ENCODE results near the gene ANLN. TPM values are rescaled to one million over a fixed set of nuclear protein-coding genes. Genes with fewer than 3 reads are reported as not detected.

Gene ANLN
- total RNA-seq, 1 experiment from 2014 or later: 78.9 TPM

DNA sequence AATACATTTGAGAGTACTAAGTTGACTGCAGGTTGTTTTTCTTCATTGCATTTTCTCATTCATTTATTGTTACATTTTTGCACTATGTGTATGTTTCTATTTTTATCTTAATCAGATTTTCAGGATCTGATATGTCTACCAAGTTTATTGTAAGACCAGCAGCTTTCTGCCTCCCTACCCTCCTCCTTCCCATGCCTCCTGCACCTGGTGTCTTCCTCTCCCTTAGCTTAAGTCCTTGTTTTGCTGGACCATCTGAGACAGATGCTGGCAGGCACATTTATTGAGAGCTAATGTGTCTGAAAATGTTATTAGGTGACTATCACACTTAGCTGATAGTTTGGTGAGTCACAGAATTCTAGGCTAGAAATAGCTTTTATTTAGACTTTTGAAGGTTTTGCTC, 79.6 kb downstream of the ANLN start:
- Histone ChIP-seq H3K18ac (ENCODE audit: insufficient read length, low read depth, low read length) (no peak overlapping the region), H4K20me1 (ENCODE audit: control insufficient read depth, insufficient read depth, insufficient read length) (no peaks in the 10 kb centered on the region), H3K27ac (ENCODE audit: insufficient read length, low read depth, low read length) (no peak overlapping the region), H2BK5ac (ENCODE audit: insufficient read length, low read length) (no peak overlapping the region), H3K23ac (ENCODE audit: insufficient read length, low read depth, low read length) (no peak overlapping the region), H3K56ac (ENCODE audit: insufficient read length, low read depth, low read length) (no peak overlapping the region), H2BK120ac (ENCODE audit: low read depth, low read length, poor library complexity, severe bottlenecking) (no peak overlapping the region), H3K9me3 (ENCODE audit: control insufficient read depth, low read depth, low read length) (no peaks in the 10 kb centered on the region), H3K79me1 (ENCODE audit: insufficient read depth, low read depth, low read length, poor library complexity, severe bottlenecking) (no peaks in the 10 kb centered on the region), H3K14ac (ENCODE audit: insufficient read depth, low read length) (no peak overlapping the region), H2AFZ (ENCODE audit: low read length) (no peak overlapping the region), H3K4me2 (ENCODE audit: insufficient read depth, insufficient read length, low read length) (no peak overlapping the region), H3K4me1 (ENCODE audit: insufficient read depth, low read length) (no peaks in the 10 kb centered on the region), H3T11ph (ENCODE audit: low read length) (no peak overlapping the region), H2BK12ac (ENCODE audit: insufficient read length, low read depth, low read length) (no peak overlapping the region), H4K5ac (ENCODE audit: insufficient read length, low read depth, low read length) (no peak overlapping the region), H2BK20ac (ENCODE audit: low read depth, low read length, poor library complexity, severe bottlenecking) (no peak overlapping the region), H3K79me2 (ENCODE audit: insufficient read depth, low read length) (no peaks in the 10 kb centered on the region), H2BK15ac (ENCODE audit: low read depth, low read length) (no peak overlapping the region), H2AK5ac (ENCODE audit: insufficient read length, low read length) (no peak overlapping the region), H4K8ac (replicated peaks; ENCODE audit: insufficient read length, low read depth, low read length) (no peak overlapping the region), H3K27me3 (ENCODE audit: insufficient read depth, low read length) (no peaks in the 10 kb centered on the region), H4K91ac (ENCODE audit: insufficient read length, low read depth, low read length) (no peak overlapping the region), H3K9ac (ENCODE audit: extremely low read depth, insufficient read length, low read length) (no peak overlapping the region), H3K23me2 (ENCODE audit: insufficient read length, low read depth, low read length, poor library complexity, severe bottlenecking) (no peaks in the 10 kb centered on the region), H3K4ac (ENCODE audit: low read depth, low read length) (no peak overlapping the region)
- H3K36me3 Mint-ChIP-seq (ENCODE audit: insufficient read depth in 1 of 3, low read depth in 3 of 3): peaks cover 3 to 9% (median 4%) of the 10 kb centered on the region in 3 experiments; a peak in 4 of 7 replicates
- TF ChIP-seq, protein P1, sequence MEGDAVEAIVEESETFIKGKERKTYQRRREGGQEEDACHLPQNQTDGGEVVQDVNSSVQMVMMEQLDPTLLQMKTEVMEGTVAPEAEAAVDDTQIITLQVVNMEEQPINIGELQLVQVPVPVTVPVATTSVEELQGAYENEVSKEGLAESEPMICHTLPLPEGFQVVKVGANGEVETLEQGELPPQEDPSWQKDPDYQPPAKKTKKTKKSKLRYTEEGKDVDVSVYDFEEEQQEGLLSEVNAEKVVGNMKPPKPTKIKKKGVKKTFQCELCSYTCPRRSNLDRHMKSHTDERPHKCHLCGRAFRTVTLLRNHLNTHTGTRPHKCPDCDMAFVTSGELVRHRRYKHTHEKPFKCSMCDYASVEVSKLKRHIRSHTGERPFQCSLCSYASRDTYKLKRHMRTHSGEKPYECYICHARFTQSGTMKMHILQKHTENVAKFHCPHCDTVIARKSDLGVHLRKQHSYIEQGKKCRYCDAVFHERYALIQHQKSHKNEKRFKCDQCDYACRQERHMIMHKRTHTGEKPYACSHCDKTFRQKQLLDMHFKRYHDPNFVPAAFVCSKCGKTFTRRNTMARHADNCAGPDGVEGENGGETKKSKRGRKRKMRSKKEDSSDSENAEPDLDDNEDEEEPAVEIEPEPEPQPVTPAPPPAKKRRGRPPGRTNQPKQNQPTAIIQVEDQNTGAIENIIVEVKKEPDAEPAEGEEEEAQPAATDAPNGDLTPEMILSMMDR (conservative IDR thresholded peaks at IDR 0.05): no peak
- DNase-seq: no peak
- H3K4me1 Mint-ChIP-seq: 0 out of 4 replicates have a peak, but pooled peaks cover 0 to 2% of the 10 kb centered on the region in 2 experiments
- H3K27me3 Mint-ChIP-seq (ENCODE audit: low read depth): no peaks in the 10 kb centered on the region
- no peak overlapping the region for H3K27ac Mint-ChIP-seq
- peaks cover 6 to 11% of the 10 kb centered on the region in 2 experiments for H3K9me3 Mint-ChIP-seq
- H3K4me3 Mint-ChIP-seq: no peak overlapping the region

All from H9 (cell line).